HG03342 (cell line): Measurements from ENCODE around the gene CUL7.

ENCODE experiments used
- ATAC-seq: cut with Tn5 transposase; IDR thresholded peaks from one replicate; pipeline ENCODE4 v1.9.1; 2021; ENCODE audit warnings: mild to moderate bottlenecking, moderate library complexity; ENCODE audit not compliant: unreplicated experiment

The CUL7 gene

GRCh38 chr6:43077981-43078511 lies 24.4 kb upstream of the CUL7 start:
- ATAC-seq: no peak

- no peak for ATAC-seq
Measured at GRCh38 chr6:43077333-43077809, 23.7 kb upstream of the CUL7 start.

- no peak for ATAC-seq
Measured at GRCh38 chr6:43076464-43077332, 23.0 kb upstream of the CUL7 start.

GRCh38 chr6:43075670-43076463 lies 22.2 kb upstream of the CUL7 start, which contains the start of gene PTK7:
TSS of gene PTK7 (plus strand) at chr6:43076314. CDS start at chr6:43076489, 175 bp downstream.
- ATAC-seq: no peak

GRCh38 chr6:43074847-43075669 lies 21.4 kb upstream of the CUL7 start:
- ATAC-seq: no peak

- ATAC-seq: no peak
Measured at GRCh38 chr6:43070028-43070632, 16.5 kb upstream of the CUL7 start.

- no peak for ATAC-seq
Measured at GRCh38 chr6:43062818-43063217, 9.2 kb upstream of the CUL7 start.

GRCh38 chr6:43061861-43062260 lies 8.2 kb upstream of the CUL7 start:
- no peak for ATAC-seq

GRCh38 chr6:43060755-43061633 lies 7.3 kb upstream of the CUL7 start:
- ATAC-seq: no peak

- ATAC-seq: no peak
Measured at GRCh38 chr6:43060034-43060754, 6.5 kb upstream of the CUL7 start.

GRCh38 chr6:43059168-43060033 lies 5.8 kb upstream of the CUL7 start, which contains the start of the genes KLC4 and MRPL2:
TSS of gene KLC4 (plus strand) at chr6:43059631. CDS start at chr6:43061336, 1,705 bp downstream.
TSS of gene MRPL2 (minus strand) at chr6:43059434. CDS start at chr6:43059381, 53 bp downstream.
- ATAC-seq: peak; percentile 84

- no peak for ATAC-seq
Measured at GRCh38 chr6:43058531-43058930, 4.9 kb upstream of the CUL7 start.

GRCh38 chr6:43055966-43056365 lies 2.3 kb upstream of the CUL7 start:
- no peak for ATAC-seq

GRCh38 chr6:43054206-43054943 lies 724 bp upstream of the CUL7 start:
- ATAC-seq: no peak

GRCh38 chr6:43052842-43053544 lies 658 bp downstream of the CUL7 start:
- peak; percentile 11 for ATAC-seq

GRCh38 chr6:43052225-43052841 lies 1.3 kb downstream of the CUL7 start:
- no peak for ATAC-seq
